Mucosa of stomach (tissue), 1 donor: ENCODE results near the gene RARRES1.
"Not testable (repeated sequence)": the region's sequence is repeated elsewhere in the genome, so short reads cannot be mapped to it uniquely, and the experiment has no call there.

Source experiments
- H3K27me3 ChIP-seq: one replicate; pipeline ENCODE4 v1.7.0; 2013; ENCODE audit warnings: mild to moderate bottlenecking, low read length; ENCODE audit not compliant: control insufficient read depth, insufficient read depth
- H3K36me3 ChIP-seq: one replicate; pipeline ENCODE4 v1.7.0; 2013; ENCODE audit warnings: low read length; ENCODE audit not compliant: control insufficient read depth, insufficient read depth
- H3K4me1 ChIP-seq: one replicate; pipeline ENCODE4 v1.7.0; 2013; ENCODE audit warnings: mild to moderate bottlenecking, low read length; ENCODE audit not compliant: control insufficient read depth, insufficient read depth
- H3K4me3 ChIP-seq: one replicate; pipeline ENCODE4 v1.7.0; 2013; ENCODE audit warnings: low read length
- H3K9ac ChIP-seq: one replicate; pipeline ENCODE4 v1.7.0; 2013; ENCODE audit warnings: mild to moderate bottlenecking, low read length, moderate library complexity
- H3K9me3 ChIP-seq: one replicate; pipeline ENCODE4 v1.7.0; 2013; ENCODE audit warnings: mild to moderate bottlenecking, low read length, moderate library complexity; ENCODE audit not compliant: control insufficient read depth
- donor health status: Pancreatic carcinoma.

RARRES1 gene

DNA sequence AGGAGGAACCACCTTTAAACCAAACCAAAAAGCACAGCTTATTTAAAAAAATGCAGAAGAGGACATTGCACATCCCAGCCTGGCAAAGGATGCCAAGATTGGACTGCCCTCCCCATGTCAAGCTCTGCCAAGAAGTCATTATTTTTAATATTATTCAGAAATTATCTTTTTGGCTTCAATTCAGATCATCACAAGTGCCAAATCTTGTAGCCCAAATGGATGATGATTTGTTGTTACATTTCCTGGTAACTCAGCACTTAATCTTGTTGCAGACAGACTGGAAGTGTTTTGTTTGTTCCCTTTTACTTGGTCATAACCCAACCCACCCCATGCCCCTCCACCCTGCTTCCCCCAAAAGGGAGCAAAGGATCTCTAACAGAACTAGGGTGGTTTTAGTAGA, 31.7 kb downstream of the RARRES1 start:
- Histone ChIP-seq H3K9me3 (no peaks in the 10 kb centered on the region), H3K4me1 (no peaks in the 10 kb centered on the region), H3K36me3 (no peaks in the 10 kb centered on the region), H3K9ac (no peak overlapping the region), H3K27me3 (no peaks in the 10 kb centered on the region), H3K4me3 (no peak overlapping the region)

DNA sequence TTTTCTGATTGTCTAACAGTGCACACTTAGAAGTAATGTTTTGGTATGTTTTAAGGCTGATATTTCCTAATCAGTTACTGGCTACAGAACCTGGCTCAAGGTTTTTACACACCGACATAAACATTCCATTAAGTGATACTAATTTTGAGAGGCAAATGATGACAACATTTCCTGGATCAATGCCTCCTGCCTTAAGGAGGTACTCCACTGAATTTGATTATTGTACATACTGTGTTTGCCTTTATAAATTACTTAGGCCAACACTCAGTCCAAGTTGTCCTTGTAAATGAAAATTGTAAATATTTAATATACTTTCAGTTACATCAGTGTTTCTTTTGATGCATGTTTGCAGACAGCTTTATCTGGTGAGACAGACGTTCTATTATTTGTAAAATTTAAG, 35.6 kb downstream of the RARRES1 start:
- H3K4me3 ChIP-seq, result no peak overlapping the region
- H3K36me3 ChIP-seq, result no peaks in the 10 kb centered on the region
- H3K27me3 ChIP-seq, result no peaks in the 10 kb centered on the region
- no peaks in the 10 kb centered on the region for H3K9me3 ChIP-seq
- H3K9ac ChIP-seq, result no peak overlapping the region
- H3K4me1 ChIP-seq, result no peaks in the 10 kb centered on the region

DNA sequence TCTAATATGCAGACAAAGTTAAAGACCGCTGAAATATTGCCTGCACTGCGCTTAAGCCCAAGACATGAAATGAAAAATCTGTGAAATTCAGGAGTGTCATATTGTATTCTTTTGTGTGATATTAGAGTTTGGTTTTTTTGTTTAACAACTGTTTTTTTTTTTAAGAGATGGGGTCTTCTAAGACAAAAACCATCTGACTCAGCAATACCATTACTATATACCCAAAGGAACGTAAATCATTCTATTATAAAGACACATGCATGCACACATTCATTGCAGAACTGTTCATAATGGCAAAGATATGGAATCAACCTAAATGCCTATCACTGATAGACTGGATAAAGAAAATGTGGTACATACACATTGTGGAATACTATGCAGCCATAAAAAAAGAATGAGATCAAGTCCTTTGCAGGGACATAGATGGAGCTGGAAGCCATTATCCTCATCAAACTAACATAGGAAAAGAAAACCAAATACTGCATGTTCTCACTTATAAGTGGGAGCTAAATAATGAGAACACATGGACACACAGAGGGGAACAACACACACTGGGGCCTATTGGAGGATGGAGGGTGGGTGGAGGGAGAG, 38.3 kb downstream of the RARRES1 start:
- not testable (repeated sequence) for H3K36me3 ChIP-seq

DNA sequence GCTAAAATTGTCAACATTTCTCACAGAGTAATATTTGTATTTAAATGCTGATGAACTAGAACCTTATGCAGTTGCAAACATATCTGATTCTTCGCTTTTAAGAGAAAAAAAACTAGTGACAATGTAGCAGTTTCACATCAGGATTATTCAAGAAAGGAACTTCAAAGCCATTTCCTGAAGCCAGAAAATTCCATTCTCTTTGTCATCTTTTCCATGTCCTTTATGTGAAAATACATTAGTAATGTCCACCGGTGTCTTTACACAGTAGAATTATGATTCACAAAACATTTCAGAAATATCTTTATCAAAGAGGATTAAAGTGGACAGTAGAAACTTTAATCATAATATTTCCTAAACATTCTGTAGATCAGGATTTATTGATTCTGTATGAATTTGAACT, 47.1 kb downstream of the RARRES1 start:
- Histone ChIP-seq H3K27me3 (no peaks in the 10 kb centered on the region), H3K9ac (no peak overlapping the region), H3K4me1 (no peaks in the 10 kb centered on the region), H3K4me3 (no peak overlapping the region), H3K36me3 (no peaks in the 10 kb centered on the region), H3K9me3 (no peaks in the 10 kb centered on the region)

More for the DNA sequence above, 38.3 kb downstream of the RARRES1 start:
- H3K9ac ChIP-seq, H3K4me1 ChIP-seq, H3K27me3 ChIP-seq, H3K4me3 ChIP-seq, H3K9me3 ChIP-seq: not testable (repeated sequence)

DNA sequence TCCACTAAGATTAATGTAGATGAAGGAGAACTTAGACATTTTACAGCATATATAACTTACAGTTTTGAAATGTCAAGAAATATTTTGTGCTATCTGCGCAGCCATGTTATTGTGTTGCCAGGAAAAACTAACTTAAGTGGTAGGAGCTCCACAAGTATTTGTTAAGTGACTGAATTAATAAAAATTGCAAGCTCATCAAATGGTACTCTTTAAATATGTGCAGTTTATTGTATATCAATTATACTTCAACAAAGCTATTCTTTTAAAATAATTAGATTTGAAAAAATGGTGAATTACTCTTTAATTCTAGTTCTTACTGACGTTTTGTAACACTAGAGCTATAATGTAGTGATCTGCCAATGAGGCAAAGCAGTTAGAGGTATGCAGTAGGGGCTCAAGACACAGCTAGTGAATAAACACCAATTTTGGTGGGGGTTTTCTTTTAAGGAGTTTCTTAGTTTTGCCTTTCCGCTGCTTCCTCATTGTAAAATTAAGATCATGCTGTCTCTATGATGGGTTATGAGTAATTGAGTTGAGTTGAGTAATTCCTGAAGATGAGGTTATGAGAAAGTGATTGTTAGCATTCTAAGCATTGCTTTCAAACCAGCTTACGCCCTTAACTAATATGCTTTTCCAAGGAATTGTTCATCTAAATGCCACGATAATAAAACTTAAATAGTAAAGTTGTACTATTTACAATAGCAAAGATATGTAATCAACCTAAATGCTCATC, 48.9 kb downstream of the RARRES1 start:
- Histone ChIP-seq H3K36me3 (no peaks in the 10 kb centered on the region), H3K4me1 (no peaks in the 10 kb centered on the region)

DNA sequence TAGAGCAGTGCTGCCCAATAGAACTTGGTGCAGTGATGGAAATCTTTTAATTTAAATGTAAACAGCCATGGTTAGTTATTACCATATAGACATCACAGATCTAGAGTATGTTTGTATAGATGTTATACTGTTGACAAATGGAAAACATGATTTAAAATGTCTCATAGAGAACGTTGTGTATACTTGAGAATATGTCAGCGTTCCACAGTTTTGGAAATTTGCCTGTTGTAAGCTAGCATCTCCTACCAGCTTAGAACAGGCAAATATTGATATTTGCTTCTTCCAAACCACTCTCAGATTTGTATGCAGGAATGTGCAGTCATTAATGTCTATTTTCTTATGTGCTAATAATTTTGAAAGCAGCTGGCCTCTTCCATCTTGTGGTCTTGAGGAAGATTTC, 51.4 kb downstream of the RARRES1 start:
- Histone ChIP-seq H3K4me3 (no peak overlapping the region), H3K4me1 (no peaks in the 10 kb centered on the region), H3K9ac (no peak overlapping the region), H3K27me3 (no peaks in the 10 kb centered on the region), H3K36me3 (no peaks in the 10 kb centered on the region), H3K9me3 (no peaks in the 10 kb centered on the region)

More for the DNA sequence above, 48.9 kb downstream of the RARRES1 start:
- Histone ChIP-seq H3K9ac (no peak overlapping the region), H3K4me3 (no peak overlapping the region), H3K27me3 (no peaks in the 10 kb centered on the region), H3K9me3 (no peaks in the 10 kb centered on the region)

DNA sequence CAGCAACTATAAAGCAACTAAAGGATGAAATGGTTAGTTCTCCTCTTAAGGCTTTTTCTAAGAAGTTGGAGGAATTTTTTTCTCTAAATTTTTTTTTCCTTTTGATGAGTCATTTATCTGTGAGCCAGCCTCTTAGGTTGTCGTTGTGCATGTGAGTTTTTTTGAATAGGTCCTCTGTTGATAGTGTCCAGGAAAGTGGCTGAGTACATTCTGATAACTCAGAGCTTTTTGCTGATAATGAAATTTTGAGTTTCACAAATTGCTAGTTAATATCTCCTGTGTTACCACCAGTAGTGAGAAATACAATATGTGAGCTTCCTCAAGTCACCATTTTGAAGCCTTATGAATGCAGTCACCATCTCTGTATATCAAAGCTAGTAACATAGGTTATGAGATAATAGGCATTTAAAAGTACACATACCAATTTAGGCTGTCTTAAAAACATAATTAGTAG, 52.7 kb downstream of the RARRES1 start:
- no peaks in the 10 kb centered on the region for H3K36me3 ChIP-seq
- no peaks in the 10 kb centered on the region for H3K9me3 ChIP-seq
- no peak overlapping the region for H3K4me3 ChIP-seq
- no peaks in the 10 kb centered on the region for H3K4me1 ChIP-seq
- no peaks in the 10 kb centered on the region for H3K27me3 ChIP-seq
- H3K9ac ChIP-seq, result no peak overlapping the region

DNA sequence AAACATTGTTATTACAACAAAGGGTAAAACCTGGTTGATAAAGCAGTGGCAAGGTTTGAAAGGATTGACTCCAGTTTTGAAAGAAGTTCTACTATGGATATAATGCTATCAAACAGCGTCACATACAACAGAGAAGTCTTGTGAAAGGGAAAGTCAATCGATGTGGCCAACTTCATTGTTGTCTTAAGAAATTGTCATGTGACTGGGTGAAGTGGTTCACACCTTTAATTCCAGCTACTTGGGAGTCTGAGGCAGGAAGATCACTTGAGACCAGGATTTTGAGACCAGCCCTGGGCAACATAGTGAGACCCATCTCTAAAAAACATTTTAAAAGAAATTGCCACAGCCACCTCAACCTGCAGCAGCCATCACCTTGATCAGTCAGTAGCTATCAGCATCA, 53.6 kb downstream of the RARRES1 start:
- Histone ChIP-seq H3K36me3 (no peaks in the 10 kb centered on the region), H3K4me1 (no peaks in the 10 kb centered on the region), H3K9me3 (no peaks in the 10 kb centered on the region), H3K9ac (no peak overlapping the region), H3K4me3 (no peak overlapping the region), H3K27me3 (no peaks in the 10 kb centered on the region)

DNA sequence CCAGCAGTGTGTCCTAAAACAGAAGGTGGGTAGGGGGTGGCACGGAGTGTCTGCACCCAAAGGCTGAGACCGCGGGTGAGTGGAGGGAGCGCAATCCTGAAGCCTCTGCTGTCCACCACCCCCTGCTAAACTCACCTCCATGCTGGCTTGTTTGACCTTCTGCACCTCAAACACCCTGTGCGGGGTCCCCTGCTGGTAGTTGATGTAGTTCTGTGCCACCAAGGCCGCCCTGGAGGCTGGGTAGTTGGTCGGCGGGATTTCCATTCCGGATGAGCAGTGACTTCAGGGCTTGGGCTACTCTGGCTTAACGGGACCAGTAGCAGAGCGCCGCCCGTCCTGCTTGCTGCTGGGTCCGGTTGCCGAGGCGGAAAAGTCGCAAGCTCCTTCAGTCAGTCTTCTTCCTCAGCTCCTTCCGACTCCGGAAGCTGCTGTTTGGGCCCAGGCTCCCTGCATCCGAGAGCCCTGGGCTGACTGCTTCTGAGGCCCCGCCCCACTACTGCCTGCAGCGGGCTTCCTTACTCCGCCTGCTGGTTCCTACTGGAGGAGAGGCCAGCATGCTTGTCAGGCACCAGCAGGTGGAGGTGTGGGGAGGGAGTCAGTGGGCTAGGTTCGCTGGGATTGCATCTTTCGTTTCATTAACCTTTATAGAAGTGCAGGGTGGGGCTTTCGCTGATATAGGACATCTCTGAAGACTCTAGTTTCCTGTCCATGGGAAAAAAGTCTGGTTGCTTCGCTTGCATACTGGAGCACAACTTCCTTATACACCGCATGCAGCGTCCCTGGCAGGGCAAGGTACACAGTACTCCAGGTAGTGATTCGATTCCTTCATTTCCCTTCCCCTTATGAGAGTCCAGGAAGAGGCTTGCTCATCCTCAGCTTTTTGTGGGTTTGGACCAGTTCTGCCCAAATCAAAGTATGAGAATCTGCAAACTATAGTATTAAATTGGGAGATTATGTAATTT, 59.8 kb downstream of the RARRES1 start, which contains the start of gene LXN:
Gene LXN, minus strand, starts transcription at position 434 of the 962 bp plus-strand sequence. Its CDS starts 170 bp downstream, at position 264.
- peak within 1 kb of the TSS; percentile 83 for H3K9ac ChIP-seq
- H3K4me1 ChIP-seq, result peaks cover 6% of the 10 kb centered on the region
- no peaks in the 10 kb centered on the region for H3K36me3 ChIP-seq
- H3K9me3 ChIP-seq, result no peaks in the 10 kb centered on the region
- no peaks in the 10 kb centered on the region for H3K27me3 ChIP-seq
- peak within 1 kb of the TSS; percentile 40 for H3K4me3 ChIP-seq

DNA sequence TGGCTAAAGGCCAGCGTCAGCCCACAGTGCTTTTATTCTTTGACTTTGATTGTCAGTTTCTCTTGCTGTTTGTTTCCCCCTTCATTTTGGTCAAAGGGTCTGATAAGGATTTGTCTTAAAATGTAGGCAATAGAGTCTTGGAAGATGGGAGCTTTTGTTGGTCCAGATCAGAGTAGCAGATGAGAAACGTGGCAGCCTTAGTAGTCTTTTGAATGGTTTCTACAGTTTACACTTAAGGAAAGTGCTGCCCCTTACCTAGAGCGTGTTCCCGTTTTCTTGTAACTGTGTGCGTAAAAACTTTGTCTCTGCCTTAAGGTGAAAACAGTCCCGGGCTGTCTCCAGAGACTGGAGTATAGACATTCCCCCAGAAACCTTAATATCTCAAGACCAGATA, 60.4 kb downstream of the RARRES1 start:
- Histone ChIP-seq H3K9ac (peak overlapping the region; percentile 83), H3K36me3 (no peaks in the 10 kb centered on the region), H3K9me3 (no peaks in the 10 kb centered on the region), H3K27me3 (no peaks in the 10 kb centered on the region), H3K4me3 (peak overlapping the region; percentile 40), H3K4me1 (peaks cover 6% of the 10 kb centered on the region)

DNA sequence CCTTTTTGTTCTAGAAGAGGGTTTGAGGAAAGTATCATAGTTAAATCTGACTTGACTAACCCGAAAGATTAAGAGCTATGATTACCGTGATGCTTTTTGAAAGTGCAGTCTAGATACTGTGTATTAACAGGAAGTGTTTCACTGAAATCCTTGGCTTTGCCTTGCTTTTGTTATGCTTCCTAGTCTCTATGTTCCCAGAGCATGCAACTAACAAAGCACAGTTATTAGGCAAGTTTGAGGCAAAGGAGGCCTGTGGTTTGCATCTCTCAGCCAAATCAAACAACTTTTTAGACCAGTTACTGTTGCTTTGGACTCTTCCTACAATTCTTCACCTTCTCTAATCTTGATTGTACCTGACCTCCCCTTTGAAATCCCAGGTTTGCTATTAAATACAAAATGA, 63.8 kb downstream of the RARRES1 start:
- Histone ChIP-seq H3K27me3 (no peaks in the 10 kb centered on the region), H3K4me3 (no peak overlapping the region), H3K9me3 (no peaks in the 10 kb centered on the region), H3K36me3 (no peaks in the 10 kb centered on the region), H3K9ac (no peak overlapping the region), H3K4me1 (peaks cover 6% of the 10 kb centered on the region)

DNA sequence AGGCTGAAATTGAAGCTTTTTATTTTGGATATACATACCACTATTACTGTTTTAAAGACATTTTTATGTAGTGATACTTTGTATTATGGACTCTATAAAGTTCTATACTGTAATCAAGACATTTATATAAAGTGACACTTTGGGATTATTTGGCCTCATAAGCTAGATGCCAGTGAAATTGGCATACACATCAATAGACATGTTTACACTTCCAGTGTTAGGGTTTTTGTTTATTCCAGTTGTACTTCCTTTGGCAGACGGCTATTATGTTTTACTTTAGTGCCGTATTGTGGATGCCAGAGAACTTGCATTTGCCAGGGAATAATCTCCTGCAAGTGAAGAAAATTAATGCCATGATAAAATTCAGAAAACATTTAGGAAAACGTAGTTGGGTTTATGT, 65.8 kb downstream of the RARRES1 start:
- Histone ChIP-seq H3K4me1 (peaks cover under 1% of the 10 kb centered on the region), H3K4me3 (no peak overlapping the region), H3K9ac (no peak overlapping the region), H3K27me3 (no peaks in the 10 kb centered on the region), H3K36me3 (no peaks in the 10 kb centered on the region), H3K9me3 (no peaks in the 10 kb centered on the region)
